Activated T-helper 9 cell treated with anti-CD3 and anti-CD28 coated beads, Interleukin-2, amount 50 U/mL, for 16 hours (primary cell): Measurements from ENCODE around the gene STX3.

Experiments
- DNase-seq: peaks from one replicate; pipeline ENCODE4 v3.0.0-alpha.2; 2020; ENCODE audit warnings: low read depth

STX3 gene

GRCh38 chr11:59754859-59755700 lies at the start of gene STX3:
Gene STX3 (plus strand): TSS chr11:59755376. CDS start chr11:59755606, 230 bp downstream.
- peak; percentile 61 for DNase-seq

DNA sequence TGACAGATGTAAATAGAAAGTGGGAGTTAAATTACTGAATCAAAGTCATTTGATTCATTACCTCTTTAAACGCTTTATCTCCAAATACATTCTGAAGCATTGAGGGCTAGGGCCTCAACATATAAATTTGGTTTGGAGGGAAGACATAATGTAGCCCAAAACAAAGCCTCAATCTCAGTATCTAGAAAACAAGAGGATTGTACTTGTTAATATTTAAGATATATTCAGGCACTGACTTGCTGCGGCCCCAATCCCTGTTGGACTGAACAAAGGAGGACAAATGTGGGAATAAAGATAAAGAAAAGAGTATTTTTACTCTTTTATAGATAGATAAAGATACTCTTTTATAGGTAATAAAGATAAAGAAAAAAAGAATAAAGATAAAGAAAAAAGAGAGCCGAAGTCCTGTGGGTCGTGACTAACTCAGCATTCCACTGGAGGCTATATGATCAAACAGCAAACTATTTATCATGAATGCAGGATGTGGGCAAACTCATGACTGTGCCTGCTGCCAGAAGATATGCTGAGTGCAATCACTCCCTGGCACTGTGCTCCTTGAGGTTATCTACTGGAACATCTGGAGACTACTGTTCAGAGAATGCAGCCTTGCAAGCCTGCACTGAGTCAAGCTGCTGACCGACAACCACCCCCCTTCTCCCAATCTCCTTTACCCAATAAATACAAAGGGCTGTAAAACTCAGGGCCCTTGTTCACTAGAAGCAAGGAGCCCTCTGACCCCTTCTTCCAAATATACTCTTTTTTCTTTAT lies 48.5 kb upstream of the STX3 start:
- no peak for DNase-seq

- no peak for DNase-seq
Observed at GRCh38 chr11:59707371-59707770, 47.8 kb upstream of the STX3 start.

- no peak for DNase-seq
Observed at GRCh38 chr11:59708537-59708936, 46.6 kb upstream of the STX3 start.

- DNase-seq = no peak
Observed at GRCh38 chr11:59710136-59710847, 44.9 kb upstream of the STX3 start.

GRCh38 chr11:59713745-59714144 lies 41.4 kb upstream of the STX3 start, which contains the start of gene OR10V1:
Gene OR10V1 (minus strand): TSS chr11:59713845. CDS start chr11:59713845, 0 bp downstream.
- DNase-seq = no peak

- DNase-seq = no peak
Observed at GRCh38 chr11:59716051-59716450, 39.1 kb upstream of the STX3 start.

- no peak for DNase-seq
Observed at GRCh38 chr11:59719556-59719955, 35.6 kb upstream of the STX3 start.

- no peak for DNase-seq
Observed at GRCh38 chr11:59724066-59724465, 31.1 kb upstream of the STX3 start.

DNA sequence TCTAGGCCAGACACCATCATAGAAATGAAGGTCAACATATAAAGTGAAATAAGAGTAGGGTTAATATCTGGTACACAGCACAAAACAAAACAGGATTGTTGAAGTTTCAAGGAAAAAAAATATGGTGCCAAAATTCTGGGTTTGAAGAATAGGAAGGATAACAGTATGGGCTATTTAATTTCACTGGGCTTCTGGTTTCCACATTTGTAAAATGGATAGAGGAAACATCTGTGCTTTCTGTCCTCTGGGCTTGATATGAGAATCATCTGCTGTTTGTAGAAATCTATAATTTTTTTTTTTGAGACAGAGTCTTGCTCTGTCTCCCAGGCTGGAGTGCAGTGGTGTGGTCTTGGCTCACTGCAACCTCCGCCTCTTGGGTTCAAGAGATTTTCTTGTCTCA lies 27.8 kb upstream of the STX3 start:
- no peak for DNase-seq

- DNase-seq = no peak
Observed at GRCh38 chr11:59728154-59728553, 27.0 kb upstream of the STX3 start.

DNA sequence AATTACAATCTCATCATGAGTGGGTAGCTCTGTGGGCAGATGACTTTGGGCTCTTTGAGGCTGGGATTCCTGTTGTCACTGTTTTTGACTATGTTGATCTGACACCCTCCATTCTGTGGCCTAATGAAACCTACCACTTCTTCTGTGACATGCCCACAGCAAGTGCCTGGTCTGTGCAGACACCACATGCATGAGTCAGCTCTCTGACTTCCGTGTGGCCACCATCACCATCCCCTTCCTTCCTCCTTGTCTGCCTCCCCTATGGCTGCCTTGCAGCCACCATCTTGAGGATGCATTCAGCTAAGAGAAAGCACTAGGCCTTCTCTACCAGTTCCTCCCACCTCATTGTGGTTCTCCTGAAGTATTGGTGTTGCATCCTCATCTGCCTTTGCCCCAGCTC lies 26.3 kb upstream of the STX3 start:
- DNase-seq = no peak

- DNase-seq = no peak
Observed at GRCh38 chr11:59729834-59730233, 25.3 kb upstream of the STX3 start.

DNA sequence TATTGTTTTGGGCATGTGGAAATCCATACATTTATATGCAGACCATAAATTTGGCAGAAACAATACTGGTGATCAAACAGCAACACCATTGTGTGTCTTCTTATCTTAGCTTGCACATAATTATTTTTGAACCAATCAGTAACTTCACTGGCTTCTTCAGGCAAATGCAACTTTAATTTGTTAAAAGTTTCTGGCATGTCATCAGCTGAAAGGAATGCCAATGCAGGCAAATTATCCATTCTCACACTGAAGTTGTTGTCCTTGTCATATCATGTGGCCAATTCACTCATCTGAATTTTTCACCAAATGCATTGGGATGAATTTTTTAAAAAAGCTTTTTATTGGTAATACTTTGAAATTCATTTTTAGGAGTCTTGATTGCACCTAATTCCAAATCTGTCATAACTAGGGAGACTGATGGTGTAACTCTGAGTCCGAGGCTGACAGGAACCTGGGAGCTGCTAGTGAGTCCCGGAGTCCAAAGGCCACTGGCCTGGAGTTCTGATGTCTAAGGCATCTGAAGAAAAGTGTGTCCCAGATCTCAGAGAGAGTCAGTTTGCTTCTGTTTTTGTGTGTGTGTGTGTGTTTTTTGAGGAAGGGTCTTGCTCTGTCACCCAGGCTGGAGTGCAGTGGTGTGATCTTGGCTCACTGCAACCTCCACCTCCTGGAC lies 24.1 kb upstream of the STX3 start:
- DNase-seq = no peak

GRCh38 chr11:59746111-59746510 lies 9.1 kb upstream of the STX3 start:
- no peak for DNase-seq

DNA sequence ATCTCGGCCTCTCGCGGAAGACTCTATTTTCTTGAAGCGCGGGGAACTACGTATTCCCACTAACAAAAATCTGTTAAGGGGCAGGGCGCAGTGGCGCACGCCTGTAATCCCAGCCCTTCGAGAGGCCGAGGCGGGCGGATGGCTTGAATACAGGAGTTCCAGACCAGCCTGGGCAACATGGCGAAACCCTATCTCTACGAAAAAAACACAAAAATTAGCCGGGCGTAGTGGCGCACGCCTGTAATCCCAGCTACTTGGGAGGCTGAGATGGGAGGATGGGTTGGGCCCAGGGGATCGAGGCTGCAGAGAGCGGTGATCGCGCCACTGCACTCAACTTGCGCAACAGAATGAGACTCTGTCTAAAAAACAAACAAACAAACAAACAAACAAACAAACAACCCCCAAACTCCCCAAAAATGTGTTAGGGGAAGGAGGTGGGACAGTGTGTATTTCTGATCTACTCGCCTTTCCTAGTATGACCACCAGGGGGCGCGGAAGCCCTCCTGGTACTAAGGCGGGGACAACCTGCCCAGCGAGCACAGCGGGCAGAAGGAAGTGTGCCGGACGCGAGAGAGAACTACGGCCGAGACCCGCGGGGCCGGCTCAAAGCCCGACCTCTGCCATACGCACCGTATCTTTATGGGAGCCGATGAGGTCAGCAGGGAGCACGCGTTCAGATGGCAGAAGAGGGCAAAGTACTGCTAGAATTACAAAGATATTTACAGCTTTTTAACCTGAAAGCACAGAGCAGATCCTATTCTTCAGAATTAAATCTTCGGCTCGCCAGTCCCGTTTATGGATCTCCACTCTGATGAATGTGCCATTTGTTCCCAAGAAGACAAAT lies 1.3 kb upstream of the STX3 start:
- peak; percentile 76 for DNase-seq

- DNase-seq = no peak
Observed at GRCh38 chr11:59754494-59754858, 700 bp upstream of the STX3 start.

- peak; percentile 39 for DNase-seq
Observed at GRCh38 chr11:59755701-59756557, 753 bp downstream of the STX3 start.

GRCh38 chr11:59756558-59756840 lies 1.3 kb downstream of the STX3 start:
- DNase-seq = no peak

- no peak for DNase-seq
Observed at GRCh38 chr11:59756845-59757244, 1.7 kb downstream of the STX3 start.
